HCT116 (cell line): ENCODE results near the gene BCL11B. TPM values are rescaled to one million over a fixed set of nuclear protein-coding genes. Genes with fewer than 3 reads are reported as not detected.

Source experiments
- ATAC-seq: fragments of 200-7000 bp; cut with Tn5 transposase; 2 replicates; pipeline ENCODE4 v1.9.1; 2020; ENCODE audit warnings: mild to moderate bottlenecking, moderate library complexity
- BruUV-seq: library from RNA; stranded (reverse); fragments of 400-500 nt; replicated peaks from 2 replicates; lab custom pipeline; 2021; lab: Mats Ljungman, UMichigan
- CTCF ChIA-PET: fragments of 300-600 bp; sonication (Branson Sonifier 250); formaldehyde crosslinking; loops from one replicate; lab custom pipeline; 2021; ENCODE audit warnings: antibody characterized with exemption; lab: Charles Lee
- POLR2A ChIA-PET: fragments of 300-600, 350-600 bp; sonication (Branson Sonifier 250); formaldehyde crosslinking; loops from one replicate; lab custom pipeline; 2021; ENCODE audit warnings: antibody characterized with exemption; lab: Charles Lee
- RAD21 ChIA-PET, 2 experiments: fragments of 300-600 bp; sonication (Branson Sonifier 250); formaldehyde crosslinking; loops; one replicate each; lab custom pipeline; 2023; ENCODE audit warnings: low total read pairs in 2 of 2; ENCODE audit not compliant: uncharacterized antibody in 2 of 2, unreplicated experiment in 2 of 2, low non-redundant PET in 1 of 2; lab: Charles Lee
- DNase-seq: peaks from one replicate; pipeline ENCODE4 v3.0.0-alpha.2; 2010; ENCODE audit warnings: low read depth, low spot score
- H2AFZ ChIP-seq: fragments of 200-600 bp; shearing (Covaris generic), sonication (generic); 2 replicates; pipeline ENCODE4 v1.6.1; 2017; ENCODE audit warnings: low read depth, mixed run types, mixed read lengths, antibody characterized with exemption, low read length; ENCODE audit not compliant: poor library complexity, severe bottlenecking
- H3K27ac ChIP-seq: 2 replicates; pipeline ENCODE4 v1.5.1; 2012; ENCODE audit warnings: low read depth, low read length
- H3K27me3 ChIP-seq: fragments of 200-600 bp; sonication (generic); 2 replicates; pipeline ENCODE4 v1.6.1; 2016; ENCODE audit warnings: mixed run types, low read length, mixed read lengths; ENCODE audit not compliant: insufficient read depth
- H3K36me3 ChIP-seq, 2 experiments: fragments of 200-500 bp in 1 of 2; fragments of 200-600 bp in 1 of 2; sonication (Bioruptor generic) in 1 of 2; sonication (generic) in 1 of 2; 2 replicates each; pipeline versions ENCODE4 v1.5.1 to v1.6.1; 2014 to 2016; ENCODE audit warnings: low read length in 2 of 2, inconsistent platforms in 1 of 2, mixed read lengths in 1 of 2, mixed run types in 1 of 2; ENCODE audit not compliant: insufficient read depth in 2 of 2, control insufficient read depth in 1 of 2
- H3K4me1 ChIP-seq, 2 experiments: fragments of 200-600 bp in 1 of 2; sonication (generic) in 1 of 2; 2 replicates each; pipeline versions ENCODE4 v1.5.1 to v1.6.1; 2012 to 2017; ENCODE audit warnings: low read length in 2 of 2, inconsistent platforms in 1 of 2, mild to moderate bottlenecking in 1 of 2, mixed read lengths in 1 of 2, mixed run types in 1 of 2, moderate library complexity in 1 of 2; ENCODE audit not compliant: insufficient read depth in 2 of 2, control insufficient read depth in 1 of 2
- H3K4me2 ChIP-seq: fragments of 200-600 bp; sonication (generic); 2 replicates; pipeline ENCODE4 v1.6.1; 2017; ENCODE audit warnings: mixed run types, low read length, mixed read lengths
- H3K4me3 ChIP-seq, 2 experiments: fragments of 200-600 bp in 1 of 2; sonication (generic) in 1 of 2; replicated peaks in 1 of 2; 2 replicates each; pipeline ENCODE4 v1.5.1; 2011 to 2016; ENCODE audit warnings: low read length in 2 of 2, control low read depth in 1 of 2, low read depth in 1 of 2, mild to moderate bottlenecking in 1 of 2, mixed read lengths in 1 of 2, mixed run types in 1 of 2
- H3K79me2 ChIP-seq: fragments of 200-600 bp; sonication (generic); 2 replicates; pipeline ENCODE4 v1.6.1; 2017; ENCODE audit warnings: mild to moderate bottlenecking, mixed run types, low read length, moderate library complexity, mixed read lengths; ENCODE audit not compliant: insufficient read depth
- H3K9ac ChIP-seq: fragments of 200-600 bp; sonication (generic); 2 replicates; pipeline ENCODE4 v1.6.1; 2016; ENCODE audit warnings: low read length, mixed read lengths
- H3K9me2 ChIP-seq: fragments of 200-600 bp; sonication (generic), shearing (Covaris generic); 2 replicates; pipeline ENCODE4 v1.6.1; 2017; ENCODE audit warnings: mixed run types, mild to moderate bottlenecking, moderate library complexity; ENCODE audit not compliant: insufficient read depth
- H3K9me3 ChIP-seq, 2 experiments: fragments of 200-500 bp in 1 of 2; fragments of 200-600 bp in 1 of 2; sonication (Bioruptor generic) in 1 of 2; sonication (generic) in 1 of 2; 2 replicates each; pipeline ENCODE4 v1.6.1; 2014 to 2017; ENCODE audit warnings: low read length in 2 of 2, mixed read lengths in 2 of 2, inconsistent platforms in 1 of 2, low read depth in 1 of 2, mild to moderate bottlenecking in 1 of 2, mixed run types in 1 of 2, moderate library complexity in 1 of 2; ENCODE audit not compliant: control insufficient read depth in 1 of 2, insufficient read depth in 1 of 2
- H4K20me1 ChIP-seq: fragments of 200-600 bp; sonication (generic), shearing (Covaris generic); 2 replicates; pipeline ENCODE4 v1.6.1; 2017; ENCODE audit warnings: mixed run types, mild to moderate bottlenecking, moderate library complexity; ENCODE audit not compliant: insufficient read depth
- CBX3 ChIP-seq: IDR thresholded peaks from 2 replicates; pipeline ENCODE4 v1.6.1; 2012; ENCODE audit warnings: low read depth
- ELF1 ChIP-seq: IDR thresholded peaks from 2 replicates; pipeline ENCODE4 v1.6.1; 2012; ENCODE audit warnings: low read depth, borderline replicate concordance
- EZH2 ChIP-seq: fragments of 200-600 bp; sonication (generic); IDR thresholded peaks from 2 replicates; pipeline ENCODE4 v1.6.1; 2017; ENCODE audit warnings: antibody characterized with exemption, mixed run types
- EZH2phosphoT487 ChIP-seq: fragments of 200-600 bp; IDR thresholded peaks from 2 replicates; pipeline ENCODE4 v1.6.1; 2018; ENCODE audit warnings: antibody characterized with exemption, borderline replicate concordance
- POLR2AphosphoS5 ChIP-seq: IDR thresholded peaks from 2 replicates; pipeline ENCODE4 v1.6.1; 2011; ENCODE audit warnings: mild to moderate bottlenecking, low read depth, low read length, moderate library complexity
- RAD21 ChIP-seq: IDR thresholded peaks from 2 replicates; pipeline ENCODE4 v1.6.1; 2012; ENCODE audit warnings: low read depth, mild to moderate bottlenecking
- TCF7L2 ChIP-seq: IDR thresholded peaks from 2 replicates; pipeline ENCODE4 v1.7.0; 2011; ENCODE audit warnings: borderline replicate concordance, inconsistent platforms; ENCODE audit not compliant: insufficient read depth, insufficient read length; ENCODE audit errors: extremely low read depth
- ZFX ChIP-seq: fragments of 450-650 bp; IDR thresholded peaks from 2 replicates; pipeline ENCODE4 v1.6.1; 2017
- intact Hi-C: fragments of 100-400 bp; cut with micrococcal nuclease; formaldehyde crosslinking; loops from 2 replicates; pipeline ENCODE4 v1.10.0; 2022
- total RNA-seq: library from RNA; stranded (reverse); gene quantifications from one replicate; pipeline ENCODE4 v1.2.1, GENCODE V29; 2021; ENCODE audit not compliant: unreplicated experiment
- TF ChIP-seq, protein P1 (sequence below): IDR thresholded peaks from 2 replicates; pipeline ENCODE4 v1.6.1; 2011; ENCODE audit warnings: mild to moderate bottlenecking, low read length, moderate library complexity; ENCODE audit not compliant: insufficient replicate concordance; ENCODE audit errors: extremely low read depth
- TF ChIP-seq, protein P2 (sequence below): IDR thresholded peaks from 2 replicates; pipeline ENCODE4 v1.6.1; 2012
- TF ChIP-seq, protein P3 (sequence below), 3 experiments: fragments of 200-600 bp in 1 of 3; sonication (generic) in 1 of 3; IDR thresholded peaks in 2 of 3; conservative IDR thresholded peaks in 1 of 3; 2 replicates each; pipeline ENCODE4 v1.5.1; 2012 to 2017; ENCODE audit warnings: low read depth in 2 of 3, low read length in 2 of 3, antibody characterized with exemption in 1 of 3, borderline replicate concordance in 1 of 3, control low read depth in 1 of 3, mild to moderate bottlenecking in 1 of 3, mixed read lengths in 1 of 3, mixed run types in 1 of 3, moderate library complexity in 1 of 3; ENCODE audit not compliant: insufficient read depth in 1 of 3
- TF ChIP-seq, protein P4 (sequence below): IDR thresholded peaks from 2 replicates; pipeline ENCODE4 v1.6.1; 2012

Gene BCL11B
- total RNA-seq, 1 experiment from 2014 or later = 1.1 TPM

DNA sequence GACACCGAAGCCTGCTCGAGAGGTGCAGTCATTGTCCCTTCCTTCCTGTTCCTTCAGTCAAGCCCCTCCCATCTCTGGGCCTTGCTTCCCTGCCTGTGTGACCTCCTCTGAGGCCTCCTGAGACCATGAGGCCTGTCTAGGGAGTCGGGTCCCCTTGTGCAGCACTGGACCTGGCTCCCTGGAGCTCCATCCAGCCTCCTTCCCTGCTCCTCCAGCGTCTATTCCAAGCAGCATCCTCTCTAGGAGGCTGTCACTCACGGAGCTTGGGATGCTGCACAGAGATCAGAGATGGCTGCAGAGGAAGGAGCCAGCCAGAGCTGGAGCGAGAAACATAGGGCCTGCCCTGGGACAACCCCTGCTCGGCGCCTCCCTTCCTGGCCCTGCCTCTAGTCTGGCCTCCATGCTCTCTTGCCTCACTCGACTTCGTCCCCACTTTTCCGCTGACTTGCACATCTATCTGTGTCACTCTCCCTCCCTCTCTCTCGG lies 142.7 kb downstream of the BCL11B start (continued):
- TF ChIP-seq, protein P1, sequence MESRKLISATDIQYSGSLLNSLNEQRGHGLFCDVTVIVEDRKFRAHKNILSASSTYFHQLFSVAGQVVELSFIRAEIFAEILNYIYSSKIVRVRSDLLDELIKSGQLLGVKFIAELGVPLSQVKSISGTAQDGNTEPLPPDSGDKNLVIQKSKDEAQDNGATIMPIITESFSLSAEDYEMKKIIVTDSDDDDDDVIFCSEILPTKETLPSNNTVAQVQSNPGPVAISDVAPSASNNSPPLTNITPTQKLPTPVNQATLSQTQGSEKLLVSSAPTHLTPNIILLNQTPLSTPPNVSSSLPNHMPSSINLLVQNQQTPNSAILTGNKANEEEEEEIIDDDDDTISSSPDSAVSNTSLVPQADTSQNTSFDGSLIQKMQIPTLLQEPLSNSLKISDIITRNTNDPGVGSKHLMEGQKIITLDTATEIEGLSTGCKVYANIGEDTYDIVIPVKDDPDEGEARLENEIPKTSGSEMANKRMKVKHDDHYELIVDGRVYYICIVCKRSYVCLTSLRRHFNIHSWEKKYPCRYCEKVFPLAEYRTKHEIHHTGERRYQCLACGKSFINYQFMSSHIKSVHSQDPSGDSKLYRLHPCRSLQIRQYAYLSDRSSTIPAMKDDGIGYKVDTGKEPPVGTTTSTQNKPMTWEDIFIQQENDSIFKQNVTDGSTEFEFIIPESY = no peak
- TF ChIP-seq, protein P2, sequence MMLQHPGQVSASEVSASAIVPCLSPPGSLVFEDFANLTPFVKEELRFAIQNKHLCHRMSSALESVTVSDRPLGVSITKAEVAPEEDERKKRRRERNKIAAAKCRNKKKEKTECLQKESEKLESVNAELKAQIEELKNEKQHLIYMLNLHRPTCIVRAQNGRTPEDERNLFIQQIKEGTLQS = no peak
- TF ChIP-seq EZH2 (no peak), TCF7L2 (no peak), ELF1 (no peak)
- TF ChIP-seq, all 23 proteins: peak for 0

DNA sequence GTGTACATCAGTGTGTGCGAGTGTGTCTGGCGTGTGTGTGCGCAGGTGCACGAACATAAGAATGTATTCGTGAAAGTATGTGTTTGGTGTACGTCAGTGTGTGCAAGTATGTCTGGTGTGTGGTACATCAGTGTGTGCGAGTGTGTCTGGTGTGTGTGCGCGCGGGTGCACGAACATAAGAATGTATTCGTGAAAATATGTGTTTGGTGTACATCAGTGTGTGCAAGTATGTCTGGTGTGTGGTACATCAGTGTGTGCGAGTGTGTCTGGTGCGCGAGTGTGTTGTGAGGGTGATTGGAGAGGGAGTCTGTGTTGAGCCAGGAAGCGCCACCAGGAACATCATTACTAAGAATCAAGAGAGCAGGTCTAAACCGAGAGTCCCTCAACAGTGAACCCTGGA lies 143.8 kb downstream of the BCL11B start:
- BruUV-seq = no TSS peak
- H4K20me1 ChIP-seq = no peaks in the 10 kb centered on the region
- H3K36me3 ChIP-seq = no peaks in the 10 kb centered on the region
- ChIA-PET RAD21 (no interaction called here), CTCF (no interaction called here)
- H2AFZ ChIP-seq = no peak overlapping the region
- H3K27ac ChIP-seq = no peak overlapping the region
- no peaks in the 10 kb centered on the region for H3K79me2 ChIP-seq
- H3K9me3 ChIP-seq = no peaks in the 10 kb centered on the region
- DNase-seq (no peak), ATAC-seq (no peak)
- no peak overlapping the region for H3K9ac ChIP-seq
- no peak overlapping the region for H3K4me2 ChIP-seq
- H3K4me3 ChIP-seq = no peak overlapping the region
- no peak for TF ChIP-seq ZFX
- TF ChIP-seq, protein P3, sequence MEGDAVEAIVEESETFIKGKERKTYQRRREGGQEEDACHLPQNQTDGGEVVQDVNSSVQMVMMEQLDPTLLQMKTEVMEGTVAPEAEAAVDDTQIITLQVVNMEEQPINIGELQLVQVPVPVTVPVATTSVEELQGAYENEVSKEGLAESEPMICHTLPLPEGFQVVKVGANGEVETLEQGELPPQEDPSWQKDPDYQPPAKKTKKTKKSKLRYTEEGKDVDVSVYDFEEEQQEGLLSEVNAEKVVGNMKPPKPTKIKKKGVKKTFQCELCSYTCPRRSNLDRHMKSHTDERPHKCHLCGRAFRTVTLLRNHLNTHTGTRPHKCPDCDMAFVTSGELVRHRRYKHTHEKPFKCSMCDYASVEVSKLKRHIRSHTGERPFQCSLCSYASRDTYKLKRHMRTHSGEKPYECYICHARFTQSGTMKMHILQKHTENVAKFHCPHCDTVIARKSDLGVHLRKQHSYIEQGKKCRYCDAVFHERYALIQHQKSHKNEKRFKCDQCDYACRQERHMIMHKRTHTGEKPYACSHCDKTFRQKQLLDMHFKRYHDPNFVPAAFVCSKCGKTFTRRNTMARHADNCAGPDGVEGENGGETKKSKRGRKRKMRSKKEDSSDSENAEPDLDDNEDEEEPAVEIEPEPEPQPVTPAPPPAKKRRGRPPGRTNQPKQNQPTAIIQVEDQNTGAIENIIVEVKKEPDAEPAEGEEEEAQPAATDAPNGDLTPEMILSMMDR (IDR thresholded peaks at IDR 0.05 in 2 of 3, conservative IDR thresholded peaks at IDR 0.05 in 1 of 3; ENCODE audit: borderline replicate concordance in 1 of 3, insufficient read depth in 1 of 3, low read depth in 2 of 3, low read length in 2 of 3) = no peak
- TF ChIP-seq, protein P1 = no peak
- TF ChIP-seq EZH2phosphoT487 = no peak
- TF ChIP-seq RAD21 = no peak
- TF ChIP-seq, protein P4, sequence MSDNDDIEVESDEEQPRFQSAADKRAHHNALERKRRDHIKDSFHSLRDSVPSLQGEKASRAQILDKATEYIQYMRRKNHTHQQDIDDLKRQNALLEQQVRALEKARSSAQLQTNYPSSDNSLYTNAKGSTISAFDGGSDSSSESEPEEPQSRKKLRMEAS = no peak
- no peak for TF ChIP-seq POLR2AphosphoS5
- no peak for TF ChIP-seq CBX3
- TF ChIP-seq, all 23 proteins: peak for 0
- Histone ChIP-seq H3K27me3 (peaks cover 4% of the 10 kb centered on the region; the same call in 1 of the 2 replicates), H3K9me2 (no peaks in the 10 kb centered on the region), H3K4me1 (no peaks in the 10 kb centered on the region)
- POLR2A ChIA-PET = no interaction called here
- intact Hi-C loops = no loop called here
